ENCODE measurements around the gene MIA. TPM values are rescaled to one million over a fixed set of nuclear protein-coding genes. Genes with fewer than 3 reads are reported as not detected.
A peak's percentile ranks its signal among the peaks of the same experiment; 100 is the strongest.

The MIA gene
- total and polyA plus RNA-seq, 2 donors (not counting 1 experiment from before 2014, with no cell fraction given): 0.37 to 5.7 TPM

GRCh38 chr19:40777645-40777936, 2.3 kb downstream of the MIA start:
- DNase-seq (no peak), ATAC-seq (ENCODE audit: low read depth) (no peak)
- Histone ChIP-seq H3K9me3 (ENCODE audit: control extremely low read depth in 1 of 3, control insufficient read depth in 2 of 3, insufficient read depth in 1 of 3, low read length in 2 of 3) (peaks cover 0 to 5% (median 0%) of the 10 kb centered on the region in 3 donors), H3K27ac (ENCODE audit: low read length in 2 of 2) (peak overlapping the region; percentile 97 to 99), H2AFZ (ENCODE audit: insufficient read depth, low read depth, low read length, poor library complexity, severe bottlenecking) (no peak overlapping the region), H3K4me2 (replicated peaks; ENCODE audit: low read depth, low read length, poor library complexity, severe bottlenecking) (peak overlapping the region; percentile 89), H3K9ac (ENCODE audit: low read length) (peak overlapping the region; percentile 95), H3K79me2 (ENCODE audit: control insufficient read depth, insufficient read depth, low read length) (peaks cover 39% of the 10 kb centered on the region), H3K4me1 (ENCODE audit: control insufficient read depth in 2 of 2, insufficient read depth in 2 of 2, low read length in 2 of 2) (peaks cover 50 to 66% of the 10 kb centered on the region in 2 donors), H3K4me3 (ENCODE audit: control extremely low read depth in 1 of 5, extremely low read depth in 1 of 5, insufficient read depth in 1 of 5, low read depth in 2 of 5, low read length in 4 of 5) (peak overlapping the region; percentile 67 to 100 (median 87)), H3K36me3 (replicated peaks in 1 of 2; ENCODE audit: control extremely low read depth in 1 of 2, control insufficient read depth in 1 of 2, extremely low read depth in 1 of 2, insufficient read depth in 2 of 2, low read length in 1 of 2) (peaks cover 0 to 18% of the 10 kb centered on the region in 2 experiments), H3K27me3 (replicated peaks in 1 of 4; ENCODE audit: control extremely low read depth in 1 of 4, control insufficient read depth in 3 of 4, insufficient read depth in 4 of 4, low read length in 3 of 4) (no peaks in the 10 kb centered on the region), H4K20me1 (ENCODE audit: control insufficient read depth, insufficient read depth, low read length, poor library complexity, severe bottlenecking) (peaks cover 25% of the 10 kb centered on the region)
- POLR2A ChIA-PET: interaction anchor here (0.5 to 4.6 kb wide), 25 partner anchors 10 to 1359 kb away, joined by 3 to 99 read pairs (median 5); partner anchors contain the start of genes ACTMAP, B9D2, COQ8B and EGLN2
- Mint-ChIP-seq H3K9me3 (ENCODE audit: insufficient read depth) (no peaks in the 10 kb centered on the region), H3K27ac (peak overlapping the region; percentile 99), H3K27me3 (no peaks in the 10 kb centered on the region), H3K4me3 (peak overlapping the region; percentile 99), H3K4me1 (peaks cover 64% of the 10 kb centered on the region)
- TF ChIP-seq CTCF (IDR thresholded peaks at IDR 0.05) (no peak), EZH2 (IDR thresholded peaks at IDR 0.05; ENCODE audit: borderline replicate concordance, insufficient read depth, low read depth, low read length, poor library complexity, severe bottlenecking) (no peak)
- CTCF ChIA-PET: interaction anchor here (0.7 to 5.2 kb wide), 15 partner anchors 9 to 485 kb away, joined by 3 to 48 read pairs (median 6); partner anchors contain the start of genes ACTMAP, COQ8B, EGLN2 and ITPKC
- 0% methylated on average over 6 of the region's 10 CpGs for WGBS (ENCODE audit: insufficient coverage)
- intact Hi-C loops (cut with micrococcal nuclease): loop anchor here (1.0 to 5.0 kb wide), 5 partner anchors 27 to 1365 kb away; partner anchors contain the start of genes ACTMAP, COQ8B, PLEKHG2 and SERTAD3
